Neural crest cell (in vitro differentiated cells): Measurements from ENCODE around the gene FLRT3. TPM values are rescaled to one million over a fixed set of nuclear protein-coding genes. Genes with fewer than 3 reads are reported as not detected.
A peak's percentile ranks its signal among the peaks of the same experiment; 100 is the strongest.

Experiments used
- DNase-seq: peaks from one replicate; pipeline ENCODE4 v3.0.0; 2021; ENCODE audit warnings: low read depth, mixed read lengths, low spot score
- H3K27ac Mint-ChIP-seq: one replicate; pipeline ENCODE4 v1.8.0; 2021; ENCODE audit warnings: mild to moderate bottlenecking, mixed read lengths; ENCODE audit not compliant: unreplicated experiment
- H3K27me3 Mint-ChIP-seq: 2 replicates; pipeline ENCODE4 v1.8.0; 2021; ENCODE audit warnings: low read depth, mild to moderate bottlenecking, mixed read lengths
- H3K36me3 Mint-ChIP-seq: 2 replicates; pipeline ENCODE4 v1.8.0; 2021; ENCODE audit warnings: low read depth, mild to moderate bottlenecking, mixed read lengths
- H3K4me1 Mint-ChIP-seq: 2 replicates; pipeline ENCODE4 v1.8.0; 2021; ENCODE audit warnings: mixed read lengths
- H3K4me3 Mint-ChIP-seq: one replicate; pipeline ENCODE4 v1.8.0; 2021; ENCODE audit warnings: mild to moderate bottlenecking, mixed read lengths
- H3K9me3 Mint-ChIP-seq: 2 replicates; pipeline ENCODE4 v1.8.0; 2021; ENCODE audit warnings: mixed read lengths
- CTCF ChIP-seq: fragments of 200-600 bp; sonication (generic); conservative IDR thresholded peaks from 2 replicates; pipeline ENCODE4 v1.5.0; 2021; ENCODE audit warnings: antibody characterized with exemption, mild to moderate bottlenecking
- long read RNA-seq: library from polyadenylated mRNA; unstranded; transcript quantifications from one replicate; pipeline ENCODE4 v2.0.0, GENCODE V29; 2020
- total RNA-seq: library from RNA; stranded (reverse); gene quantifications from 2 replicates; pipeline ENCODE4 v1.2.1, GENCODE V29; 2021

The FLRT3 gene
- total RNA-seq: 35.2 and 36.3 TPM in 2 replicates
- long read RNA-seq, full-length matches to known transcripts: 91 of 112 reads
- long read RNA-seq, partial matches to known transcripts: 0 of 112 reads
- long read RNA-seq, other reads (novel, unspliced or antisense): 21 of 112 reads

- peak within 1 kb of the TSS; percentile 96 for H3K4me3 Mint-ChIP-seq
- H3K4me1 Mint-ChIP-seq: peaks cover 26% of the 10 kb centered on the region
- H3K27me3 Mint-ChIP-seq: no peaks in the 10 kb centered on the region
- H3K36me3 Mint-ChIP-seq: no peaks in the 10 kb centered on the region
- H3K27ac Mint-ChIP-seq: peak within 1 kb of the TSS; percentile 59
- DNase-seq: peak; percentile 71
- H3K9me3 Mint-ChIP-seq: no peaks in the 10 kb centered on the region
- peak; percentile 93 for TF ChIP-seq CTCF
These were observed at the start of gene FLRT3 for GRCh38 chr20:14337400-14338171. Gene FLRT3 (minus strand): TSS chr20:14337612. CDS start chr20:14327506, 10,106 bp downstream.

- TF ChIP-seq CTCF: no peak
These were observed 49.3 kb upstream of the FLRT3 start for GRCh38 chr20:14386726-14387125.

GRCh38 chr20:14385176-14385740 lies 47.8 kb upstream of the FLRT3 start:
- H3K27ac Mint-ChIP-seq: no peak overlapping the region
- peaks cover 15% of the 10 kb centered on the region for H3K9me3 Mint-ChIP-seq
- H3K27me3 Mint-ChIP-seq: no peaks in the 10 kb centered on the region
- H3K4me3 Mint-ChIP-seq: no peak overlapping the region
- DNase-seq: no peak
- peaks cover 4% of the 10 kb centered on the region for H3K4me1 Mint-ChIP-seq
- no peak for TF ChIP-seq CTCF
- peaks cover 22% of the 10 kb centered on the region for H3K36me3 Mint-ChIP-seq

More at GRCh38 chr20:14386726-14387125, 49.3 kb upstream of the FLRT3 start:
- Mint-ChIP-seq H3K4me3 (no peak overlapping the region), H3K4me1 (peaks cover 4% of the 10 kb centered on the region), H3K27me3 (no peaks in the 10 kb centered on the region), H3K36me3 (peaks cover 14% of the 10 kb centered on the region), H3K27ac (no peak overlapping the region), H3K9me3 (peaks cover 10% of the 10 kb centered on the region)
- no peak for DNase-seq

- no peak for TF ChIP-seq CTCF
- Mint-ChIP-seq H3K36me3 (peaks cover 24% of the 10 kb centered on the region), H3K4me1 (peaks cover 4% of the 10 kb centered on the region), H3K27ac (no peak overlapping the region), H3K4me3 (no peak overlapping the region), H3K27me3 (no peaks in the 10 kb centered on the region), H3K9me3 (peaks cover 15% of the 10 kb centered on the region)
- no peak for DNase-seq
These were observed 47.2 kb upstream of the FLRT3 start for GRCh38 chr20:14384416-14385175.

- no peak for TF ChIP-seq CTCF
- Mint-ChIP-seq H3K4me1 (peaks cover 10% of the 10 kb centered on the region), H3K27me3 (no peaks in the 10 kb centered on the region), H3K9me3 (peaks cover 12% of the 10 kb centered on the region), H3K4me3 (no peak overlapping the region), H3K36me3 (peaks cover 21% of the 10 kb centered on the region), H3K27ac (no peak overlapping the region)
- DNase-seq: no peak
These were observed 45.9 kb upstream of the FLRT3 start for GRCh38 chr20:14383335-14383734.
